HEK293 (cell line): ENCODE measurements around the gene DUSP10.

ENCODE experiments used
- CTCF ChIA-PET: fragments of 350-600 bp; formaldehyde crosslinking; extraction: SDS; loops from one replicate; lab custom pipeline; 2021; ENCODE audit warnings: antibody characterized with exemption; lab: Yijun Ruan, JAX
- POLR2A ChIA-PET: fragments of 300-600 bp; formaldehyde crosslinking; extraction: SDS; loops from one replicate; lab custom pipeline; 2020; ENCODE audit warnings: antibody characterized with exemption, inconsistent platforms; lab: Yijun Ruan, JAX
- H3K27ac ChIP-seq: fragments of 200-500 bp; sonication (Bioruptor generic); 2 replicates; pipeline ENCODE4 v1.5.1; 2014; ENCODE audit warnings: low read depth, low read length, control low read depth, inconsistent platforms; ENCODE audit errors: extremely low read depth
- H3K36me3 ChIP-seq, 2 experiments: fragments of 200-500 bp in 1 of 2; sonication (Bioruptor generic) in 1 of 2; 1 replicate in 1 of 2; 2 replicates in 1 of 2; pipeline ENCODE4 v1.5.1; 2014 to 2017; ENCODE audit warnings: inconsistent platforms in 2 of 2, low read length in 2 of 2; ENCODE audit not compliant: control insufficient read depth in 2 of 2, insufficient read depth in 1 of 2
- H3K4me1 ChIP-seq: fragments of 200-500 bp; sonication (Bioruptor generic); 2 replicates; pipeline ENCODE4 v1.5.1; 2014; ENCODE audit warnings: mild to moderate bottlenecking, low read length, inconsistent platforms; ENCODE audit not compliant: control insufficient read depth, insufficient read depth
- H3K4me3 ChIP-seq: 2 replicates; pipeline ENCODE4 v1.5.1; 2011; ENCODE audit warnings: low read depth, mild to moderate bottlenecking, control low read depth, low read length, moderate library complexity
- H3K9me3 ChIP-seq: fragments of 200-500 bp; sonication (Bioruptor generic); 2 replicates; pipeline ENCODE4 v1.5.1; 2014; ENCODE audit warnings: low read depth, low read length, inconsistent platforms; ENCODE audit not compliant: control insufficient read depth, insufficient read depth
- EGR2 ChIP-seq: fragments of 450-650 bp; formaldehyde crosslinking; IDR thresholded peaks from 2 replicates; pipeline ENCODE4 v1.5.1; 2016; ENCODE audit warnings: low read depth, missing biosample characterization, missing genetic modification characterization
- HOXA7 ChIP-seq: sonication (generic); formaldehyde crosslinking; IDR thresholded peaks from 2 replicates; pipeline ENCODE4 v1.8.1; 2022; ENCODE audit warnings: missing genetic modification reagents, borderline replicate concordance
- KLF1 ChIP-seq: fragments of 450-650 bp; formaldehyde crosslinking; IDR thresholded peaks from 2 replicates; pipeline ENCODE4 v1.5.1; 2016; ENCODE audit warnings: missing biosample characterization, missing genetic modification characterization
- MEIS1 ChIP-seq: sonication (generic); formaldehyde crosslinking; IDR thresholded peaks from 2 replicates; pipeline ENCODE4 v1.8.1; 2022; ENCODE audit warnings: missing genetic modification reagents, mild to moderate bottlenecking, borderline replicate concordance
- PRDM4 ChIP-seq: fragments of 450-650 bp; formaldehyde crosslinking; IDR thresholded peaks from 2 replicates; pipeline ENCODE4 v1.5.1; 2017; ENCODE audit warnings: missing biosample characterization, missing genetic modification characterization
- REST ChIP-seq: fragments of 450-650 bp; formaldehyde crosslinking; IDR thresholded peaks from 2 replicates; pipeline ENCODE4 v1.5.1; 2016; ENCODE audit warnings: missing biosample characterization, missing genetic modification characterization
- SCRT2 ChIP-seq: fragments of 450-650 bp; formaldehyde crosslinking; IDR thresholded peaks from 2 replicates; pipeline ENCODE4 v1.5.1; 2016; ENCODE audit warnings: missing biosample characterization, missing genetic modification characterization
- ZBTB17 ChIP-seq: fragments of 450-650 bp; formaldehyde crosslinking; IDR thresholded peaks from 2 replicates; pipeline ENCODE4 v1.5.1; 2016; ENCODE audit warnings: missing biosample characterization, missing genetic modification characterization
- ZBTB26 ChIP-seq: fragments of 450-650 bp; formaldehyde crosslinking; optimal IDR thresholded peaks from 2 replicates; pipeline ENCODE3; 2016; ENCODE audit warnings: missing biosample characterization, mild to moderate bottlenecking, missing genetic modification characterization
- ZFP41 ChIP-seq: fragments of 450-650 bp; formaldehyde crosslinking; IDR thresholded peaks from 2 replicates; pipeline ENCODE4 v1.5.1; 2016; ENCODE audit warnings: missing biosample characterization, missing genetic modification characterization, borderline replicate concordance
- ZNF133 ChIP-seq: fragments of 450-650 bp; formaldehyde crosslinking; IDR thresholded peaks from 2 replicates; pipeline ENCODE4 v1.5.1; 2016; ENCODE audit warnings: missing biosample characterization, missing genetic modification characterization
- ZNF18 ChIP-seq: fragments of 450-650 bp; formaldehyde crosslinking; IDR thresholded peaks from 2 replicates; pipeline ENCODE4 v1.5.1; 2016; ENCODE audit warnings: missing biosample characterization, missing genetic modification characterization
- ZNF311 ChIP-seq: fragments of 450-650 bp; formaldehyde crosslinking; IDR thresholded peaks from 2 replicates; pipeline ENCODE4 v1.5.1; 2017; ENCODE audit warnings: missing biosample characterization, missing genetic modification characterization, borderline replicate concordance
- ZNF341 ChIP-seq: fragments of 450-650 bp; formaldehyde crosslinking; IDR thresholded peaks from 2 replicates; pipeline ENCODE4; 2016; ENCODE audit warnings: low read depth, missing biosample characterization, missing genetic modification characterization
- ZNF391 ChIP-seq: fragments of 450-650 bp; formaldehyde crosslinking; IDR thresholded peaks from 2 replicates; pipeline ENCODE4 v1.5.1; 2016; ENCODE audit warnings: low read depth, missing biosample characterization, missing genetic modification characterization, borderline replicate concordance
- ZNF548 ChIP-seq: fragments of 450-650 bp; formaldehyde crosslinking; IDR thresholded peaks from 2 replicates; pipeline ENCODE4 v1.5.1; 2016; ENCODE audit warnings: missing biosample characterization, missing genetic modification characterization
- ZNF549 ChIP-seq: fragments of 450-650 bp; IDR thresholded peaks from 2 replicates; pipeline ENCODE4 v1.5.1; 2018; ENCODE audit warnings: missing biosample characterization, missing genetic modification characterization, mild to moderate bottlenecking, inconsistent platforms, moderate library complexity
- ZNF596 ChIP-seq: fragments of 450-650 bp; IDR thresholded peaks from 2 replicates; pipeline ENCODE4 v1.5.0; 2018; ENCODE audit warnings: missing biosample characterization, mild to moderate bottlenecking, missing genetic modification characterization, moderate library complexity
- ZNF701 ChIP-seq: fragments of 450-650 bp; formaldehyde crosslinking; IDR thresholded peaks from 2 replicates; pipeline ENCODE4 v1.5.1; 2016; ENCODE audit warnings: missing biosample characterization, missing genetic modification characterization
- ZXDB ChIP-seq: fragments of 450-650 bp; formaldehyde crosslinking; IDR thresholded peaks from 2 replicates; pipeline ENCODE4 v1.5.1; 2016; ENCODE audit warnings: missing biosample characterization, missing genetic modification characterization
- TF ChIP-seq, protein P1 (sequence below): fragments of 450-650 bp; formaldehyde crosslinking; IDR thresholded peaks from 2 replicates; pipeline ENCODE4 v1.5.1; 2016; ENCODE audit warnings: missing biosample characterization, missing genetic modification characterization

Gene DUSP10

GRCh38 chr1:221689138-221689537 is 52.8 kb downstream of the DUSP10 start:
- TF ChIP-seq MEIS1 (no peak), ZNF701 (tag by site-specific recombination) (no peak), ZNF133 (tag by site-specific recombination) (no peak), ZBTB17 (tag by site-specific recombination) (no peak), KLF1 (tag by site-specific recombination) (no peak), ZFP41 (tag by site-specific recombination) (no peak), ZBTB26 (tag by site-specific recombination) (no peak), REST (no peak), ZNF548 (tag by site-specific recombination) (no peak), ZXDB (tag by site-specific recombination) (no peak), ZNF549 (tag by site-specific recombination) (no peak), SCRT2 (tag by site-specific recombination) (no peak), EGR2 (tag by site-specific recombination) (no peak), ZNF596 (no peak), ZNF341 (tag by site-specific recombination) (no peak), HOXA7 (CRISPR knock-in tag) (no peak), ZNF391 (no peak)
- TF ChIP-seq, protein P1, sequence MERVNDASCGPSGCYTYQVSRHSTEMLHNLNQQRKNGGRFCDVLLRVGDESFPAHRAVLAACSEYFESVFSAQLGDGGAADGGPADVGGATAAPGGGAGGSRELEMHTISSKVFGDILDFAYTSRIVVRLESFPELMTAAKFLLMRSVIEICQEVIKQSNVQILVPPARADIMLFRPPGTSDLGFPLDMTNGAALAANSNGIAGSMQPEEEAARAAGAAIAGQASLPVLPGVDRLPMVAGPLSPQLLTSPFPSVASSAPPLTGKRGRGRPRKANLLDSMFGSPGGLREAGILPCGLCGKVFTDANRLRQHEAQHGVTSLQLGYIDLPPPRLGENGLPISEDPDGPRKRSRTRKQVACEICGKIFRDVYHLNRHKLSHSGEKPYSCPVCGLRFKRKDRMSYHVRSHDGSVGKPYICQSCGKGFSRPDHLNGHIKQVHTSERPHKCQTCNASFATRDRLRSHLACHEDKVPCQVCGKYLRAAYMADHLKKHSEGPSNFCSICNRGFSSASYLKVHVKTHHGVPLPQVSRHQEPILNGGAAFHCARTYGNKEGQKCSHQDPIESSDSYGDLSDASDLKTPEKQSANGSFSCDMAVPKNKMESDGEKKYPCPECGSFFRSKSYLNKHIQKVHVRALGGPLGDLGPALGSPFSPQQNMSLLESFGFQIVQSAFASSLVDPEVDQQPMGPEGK (tag by site-specific recombination), result no peak
- no peaks in the 10 kb centered on the region for H3K9me3 ChIP-seq
- POLR2A ChIA-PET, result no interaction called here
- no peaks in the 10 kb centered on the region for H3K36me3 ChIP-seq
- H3K27ac ChIP-seq, result no peak overlapping the region
- H3K4me3 ChIP-seq, result no peak overlapping the region
- no peaks in the 10 kb centered on the region for H3K4me1 ChIP-seq
- CTCF ChIA-PET, result no interaction called here

- no peaks in the 10 kb centered on the region for H3K36me3 ChIP-seq
- no peak overlapping the region for H3K27ac ChIP-seq
- no peaks in the 10 kb centered on the region for H3K4me1 ChIP-seq
- no peak overlapping the region for H3K4me3 ChIP-seq
- ChIA-PET CTCF (interaction anchor here (0.6 to 0.7 kb wide), 2 partner anchors 53 to 344 kb away, joined by 3 read pairs; no protein-coding TSS in a partner anchor), POLR2A (no interaction called here)
- no peaks in the 10 kb centered on the region for H3K9me3 ChIP-seq
- no peak for TF ChIP-seq ZNF18 (tag by site-specific recombination)
- TF ChIP-seq PRDM4 (tag by site-specific recombination), result no peak
- no peak for TF ChIP-seq ZNF311 (tag by site-specific recombination)
Observed at GRCh38 chr1:221688488-221688843, 53.4 kb downstream of the DUSP10 start.
